GM18868 (cell line): Measurements from ENCODE around the gene WNK2.
"Not testable (repeated sequence)": the region's sequence is repeated elsewhere in the genome, so short reads cannot be mapped to it uniquely, and the experiment has no call there.

ENCODE experiments used
- ATAC-seq: cut with Tn5 transposase; IDR thresholded peaks from one replicate; pipeline ENCODE4 v1.9.1; 2021; ENCODE audit warnings: mild to moderate bottlenecking, moderate library complexity; ENCODE audit not compliant: unreplicated experiment

WNK2 gene

DNA sequence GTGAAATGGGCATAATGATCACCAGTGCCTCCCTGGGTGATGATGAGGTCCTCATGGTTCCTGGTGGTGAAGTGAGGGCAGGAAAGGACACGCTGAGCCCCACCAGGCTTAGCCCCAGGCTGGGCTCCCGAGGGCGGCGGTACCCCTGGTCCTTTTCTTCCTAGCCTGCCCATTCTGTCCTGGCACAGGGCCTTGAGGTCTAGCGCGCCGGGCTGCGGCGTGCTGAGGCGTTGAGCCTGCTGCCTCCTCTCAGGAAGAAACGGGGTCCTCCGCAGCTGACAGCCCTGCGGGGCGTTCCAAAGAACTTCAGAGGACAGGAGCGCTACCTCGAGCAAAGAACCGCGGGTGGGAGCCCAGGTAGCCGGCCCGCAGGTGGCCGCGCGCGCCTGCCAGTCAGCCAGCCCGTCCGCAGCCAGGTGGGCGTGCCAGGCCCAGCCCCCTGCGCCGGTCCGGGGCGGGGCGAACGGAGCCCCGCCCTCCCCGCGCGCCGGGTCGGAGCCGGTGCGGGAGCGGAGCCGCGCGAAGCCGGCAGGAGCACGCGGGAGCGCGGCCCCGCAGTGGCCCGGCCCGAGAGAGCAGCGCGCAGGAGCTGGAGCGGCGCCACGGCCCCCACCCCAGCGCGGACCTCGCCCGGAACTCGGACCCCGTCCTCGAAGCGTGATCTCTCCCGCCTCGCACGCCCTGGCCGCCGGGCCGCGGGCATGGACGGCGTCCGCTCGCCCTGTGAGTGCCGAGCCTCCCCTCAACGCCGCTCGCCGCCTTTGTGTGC is at the start of gene WNK2:
TSS of gene WNK2 (plus strand) at position 477 of the 769 bp plus-strand sequence. CDS start 791 bp downstream, outside the sequence.
- no peak for ATAC-seq

DNA sequence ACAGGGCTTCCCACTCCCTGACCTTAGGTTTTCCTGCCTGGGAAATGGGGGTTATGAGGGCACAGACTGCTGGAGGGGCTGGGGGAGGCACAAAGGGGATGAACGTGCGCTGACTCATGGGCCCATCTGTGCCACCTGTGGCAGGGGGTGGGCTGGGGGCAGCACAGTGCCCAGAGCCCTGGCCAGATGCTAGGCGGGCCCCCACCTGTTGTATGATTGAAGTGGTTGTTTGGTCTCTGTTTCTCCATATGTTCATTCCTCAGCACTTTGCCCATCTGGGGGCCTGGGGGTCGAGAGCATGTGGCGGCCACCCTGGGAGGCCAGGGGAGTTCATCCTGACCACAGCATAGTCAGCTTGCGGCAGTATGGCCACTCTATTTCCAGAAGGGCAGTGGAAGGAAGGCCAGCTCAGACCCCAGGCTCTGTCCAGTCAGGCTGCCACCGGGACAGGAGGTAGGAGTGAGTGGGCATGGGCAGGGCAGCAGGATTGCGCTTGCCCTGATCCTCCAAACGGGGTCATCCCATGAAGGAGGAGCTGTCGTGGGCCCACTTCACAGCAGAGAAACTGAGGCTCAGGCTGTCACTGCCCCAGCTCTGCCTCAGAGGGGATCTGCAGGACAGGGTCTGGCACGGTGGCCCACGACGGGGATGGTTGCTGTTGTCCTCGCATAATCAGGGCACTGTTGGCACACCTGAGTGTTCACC is 49.0 kb upstream of the WNK2 start:
- ATAC-seq, result no peak

DNA sequence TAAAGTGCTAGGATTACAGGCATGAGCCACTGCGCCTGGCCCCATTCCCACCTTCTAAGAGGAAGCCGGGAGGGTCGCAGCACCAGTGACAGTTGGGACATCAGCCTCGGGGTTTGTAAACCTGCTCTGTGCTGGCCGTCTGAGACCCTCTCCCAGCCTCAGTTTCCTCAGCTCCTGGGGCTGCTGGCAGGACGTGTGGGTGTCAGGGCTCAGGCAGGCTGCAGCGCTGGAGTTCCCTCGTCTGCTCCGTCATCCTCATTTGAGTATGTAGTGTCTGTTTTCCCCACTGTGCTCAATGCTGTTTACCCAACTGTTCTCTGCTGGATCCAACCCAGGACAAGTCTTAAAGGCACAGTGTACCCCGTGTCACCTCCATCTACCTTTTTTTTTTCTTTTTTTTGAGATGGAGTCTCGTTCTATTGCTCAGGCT is 47.9 kb upstream of the WNK2 start:
- ATAC-seq, result no peak

DNA sequence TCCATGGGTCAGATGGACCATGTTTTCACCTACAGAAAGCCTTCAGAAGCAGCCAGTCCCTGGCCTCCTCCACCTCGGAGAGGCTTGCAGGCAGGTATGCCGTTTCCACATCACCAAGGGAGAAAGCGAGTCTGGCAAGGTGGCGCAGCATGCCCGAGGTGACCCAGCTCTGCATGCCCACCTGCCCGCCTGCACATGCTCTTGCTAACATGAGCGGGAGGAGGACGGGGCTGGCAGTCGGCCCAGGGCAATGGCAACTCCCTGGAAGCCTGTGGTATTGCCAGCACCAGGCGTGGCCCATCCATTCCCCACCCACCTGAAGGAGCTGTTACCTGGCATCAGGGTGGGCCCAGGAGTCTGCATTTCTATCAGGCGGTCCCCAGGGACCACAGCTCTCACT is 46.6 kb upstream of the WNK2 start:
- ATAC-seq, result no peak

DNA sequence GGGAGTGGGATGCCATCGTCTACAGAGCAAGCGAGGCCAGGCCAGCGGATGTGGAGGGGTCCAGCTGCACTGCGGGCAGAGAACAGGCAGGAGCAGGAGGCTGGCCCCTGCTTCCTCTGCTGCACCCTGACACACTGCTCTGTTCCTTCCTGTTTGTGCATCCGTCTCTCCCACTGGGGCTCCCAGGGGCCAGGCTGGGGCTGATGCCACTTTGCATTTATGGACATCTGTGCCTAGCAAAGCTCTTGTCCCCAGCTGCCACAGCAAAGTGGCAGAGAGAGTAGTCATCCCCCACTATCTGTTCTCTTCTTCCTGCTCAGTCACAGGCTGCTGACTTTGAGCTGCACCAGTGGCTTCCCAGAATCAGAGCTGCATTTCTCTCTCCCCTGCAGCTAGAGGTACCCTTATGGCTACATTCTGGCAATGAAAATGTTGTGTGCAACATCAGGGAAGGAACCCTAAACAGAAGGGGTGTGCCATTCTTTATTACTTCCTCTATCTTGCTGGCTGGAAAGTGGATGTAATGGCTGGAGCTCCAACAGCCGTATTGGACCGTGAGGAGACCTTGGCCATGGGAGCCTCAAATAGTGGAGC is 45.7 kb upstream of the WNK2 start:
- no peak for ATAC-seq

DNA sequence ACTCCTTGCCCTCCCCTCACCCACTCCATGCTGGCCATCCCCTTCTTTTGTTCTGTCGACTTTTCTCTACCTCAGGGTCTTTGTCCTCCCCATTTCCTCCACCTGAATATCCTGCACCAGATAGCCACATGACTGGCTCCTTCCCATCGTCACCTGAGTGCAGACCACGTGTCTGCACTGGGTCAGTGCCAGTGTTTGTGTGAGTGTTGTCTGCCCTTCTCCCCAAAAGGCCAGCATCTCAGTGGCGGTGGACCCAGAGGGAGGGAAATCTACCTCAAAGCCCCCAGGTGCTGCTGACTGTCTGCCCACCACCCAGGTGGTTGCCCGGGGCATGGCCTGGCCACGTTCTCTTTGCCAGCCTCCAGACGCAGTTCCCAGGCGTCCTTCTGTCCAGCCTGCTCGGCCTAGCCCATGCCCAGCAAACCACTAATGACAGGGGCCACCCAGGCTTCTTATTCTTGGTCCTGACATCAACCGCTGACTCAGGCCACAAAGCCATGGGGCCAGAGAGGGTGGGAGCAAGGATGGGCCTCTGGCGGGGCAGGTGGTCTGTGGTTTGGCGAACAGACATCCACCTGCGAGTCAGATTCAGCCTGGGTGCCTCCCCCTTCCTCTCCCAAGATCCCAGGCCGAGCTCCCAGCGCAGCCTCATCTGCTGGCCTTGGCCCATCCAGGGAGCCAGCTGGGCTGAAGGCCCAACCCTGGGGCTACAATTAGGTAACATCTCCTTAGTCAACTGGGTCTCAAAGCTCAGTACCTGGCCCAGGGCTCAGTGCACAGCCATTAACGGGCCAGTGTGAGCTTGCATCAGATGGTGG is 44.4 kb upstream of the WNK2 start:
- no peak for ATAC-seq

DNA sequence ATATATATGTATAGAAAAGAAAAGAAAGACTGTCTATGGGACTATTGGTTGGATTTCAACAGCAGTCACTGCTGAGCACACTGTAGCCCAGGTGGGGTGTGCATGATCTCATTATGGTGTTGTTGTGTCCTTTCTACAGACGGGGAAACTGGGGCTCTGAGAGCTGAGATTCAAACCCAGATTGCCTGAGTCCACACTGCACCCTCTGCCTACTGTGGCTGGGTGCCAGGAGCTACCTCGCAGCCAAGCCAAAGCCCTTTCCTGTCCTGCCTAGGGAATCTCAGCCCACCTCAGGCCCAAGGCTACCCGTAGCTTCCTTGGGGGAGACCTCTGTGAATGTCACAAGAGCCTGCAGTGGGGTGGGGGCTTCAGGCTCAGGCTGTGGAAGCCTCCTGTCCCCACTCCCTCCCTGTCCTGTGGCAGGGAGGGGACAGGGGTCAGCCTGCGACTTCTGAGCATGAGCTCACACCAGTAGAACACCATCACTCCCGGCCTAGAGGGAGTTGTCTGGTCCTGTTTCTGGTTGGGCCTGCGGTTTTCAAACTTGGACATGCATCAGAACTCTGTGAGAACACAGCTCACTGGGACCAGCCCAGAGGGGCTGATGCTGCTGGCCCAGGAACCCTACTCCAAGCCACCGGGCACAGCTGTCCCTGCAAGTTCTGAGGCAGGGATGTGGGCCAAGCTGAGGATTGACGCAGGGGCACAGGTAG is 42.0 kb upstream of the WNK2 start:
- ATAC-seq, result no peak

DNA sequence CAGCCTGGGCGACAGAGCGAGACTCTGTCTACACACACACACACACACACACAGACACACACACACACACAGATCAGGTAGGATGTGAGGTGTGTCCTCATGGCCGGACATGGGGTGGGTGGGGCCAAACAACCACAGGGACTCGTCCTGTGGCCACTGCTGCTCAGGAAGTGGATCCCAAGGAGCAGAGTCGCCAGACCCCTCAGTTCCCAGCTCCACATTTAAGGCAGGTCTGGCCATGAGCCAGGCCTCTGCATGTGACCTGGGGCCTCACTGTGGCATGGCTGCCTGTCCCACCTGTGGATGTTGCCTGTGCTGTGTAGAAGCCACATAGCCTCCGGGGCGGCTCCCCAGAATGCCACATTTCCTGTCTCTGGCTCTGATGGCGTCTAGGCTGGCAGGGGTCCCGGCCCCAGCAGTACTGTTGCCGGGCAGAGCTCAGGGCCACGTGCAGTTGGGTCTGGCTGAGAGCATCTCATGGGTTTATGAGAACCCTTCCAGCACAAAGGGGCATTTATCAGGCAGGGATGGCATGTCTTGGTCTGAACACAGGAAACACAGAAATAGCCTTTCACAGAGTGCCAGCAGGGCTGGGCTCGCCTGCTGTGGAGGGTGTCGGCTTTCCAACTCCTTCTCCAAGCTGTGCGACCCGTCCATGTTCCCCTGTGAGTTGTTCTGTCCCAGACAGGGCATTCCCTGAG is 40.0 kb upstream of the WNK2 start:
- no peak for ATAC-seq

DNA sequence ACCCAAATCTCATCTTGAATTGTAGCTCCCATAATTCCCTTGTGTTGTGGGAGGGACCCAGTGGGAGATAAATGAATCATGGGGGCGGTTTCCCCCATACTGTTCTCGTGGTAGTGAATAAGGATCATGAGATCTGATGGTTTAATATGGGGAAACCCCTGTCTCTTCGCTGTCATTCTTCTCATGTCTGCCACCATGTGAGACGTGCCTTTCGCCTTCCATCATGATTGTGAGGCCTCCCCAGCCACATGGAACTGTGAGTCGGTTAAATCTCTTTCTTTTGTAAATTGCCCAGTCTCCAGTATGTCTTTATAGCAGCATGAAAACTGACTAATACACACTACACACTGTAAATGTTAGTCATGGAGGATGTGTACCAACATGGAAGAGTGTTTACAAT is 37.2 kb upstream of the WNK2 start:
- not testable (repeated sequence) for ATAC-seq

DNA sequence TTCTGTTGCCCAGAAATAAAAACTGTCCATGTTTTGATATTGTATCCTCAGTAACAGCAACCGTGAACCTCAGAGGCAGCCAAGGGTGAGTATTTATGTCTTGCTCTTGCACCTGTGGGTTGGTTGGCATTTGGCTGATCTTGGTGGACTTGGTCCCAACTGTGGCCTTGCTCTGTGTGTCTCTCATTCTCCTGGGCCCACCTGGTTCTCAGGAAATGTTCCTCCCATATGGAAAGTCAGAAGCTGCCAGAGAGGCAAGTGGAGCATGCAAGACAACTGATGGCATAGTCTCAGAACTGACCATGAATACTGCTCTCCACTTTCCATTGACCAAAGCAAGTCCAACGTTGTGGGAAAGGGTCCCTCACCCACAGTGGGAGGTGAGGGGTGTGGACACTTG is 36.3 kb upstream of the WNK2 start:
- no peak for ATAC-seq

DNA sequence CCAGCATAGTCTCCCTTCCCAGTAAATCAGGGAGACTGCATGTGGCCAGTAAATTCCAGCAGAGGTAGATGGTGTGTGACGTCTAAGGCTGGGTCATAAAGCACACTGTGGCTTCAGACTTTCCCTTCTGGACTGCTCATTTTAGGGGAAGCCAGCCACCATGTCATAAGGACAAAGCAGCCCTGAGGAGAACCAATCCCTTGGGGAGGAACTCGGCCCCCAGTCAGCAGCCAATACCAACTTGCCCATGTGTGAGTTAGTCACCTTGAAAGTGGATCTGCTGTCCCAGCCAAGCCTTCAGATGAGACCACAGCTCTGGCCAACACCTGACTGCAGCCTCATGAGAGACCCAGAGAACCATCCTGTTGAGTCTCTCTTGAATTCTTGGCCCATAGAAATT is 35.2 kb upstream of the WNK2 start:
- no peak for ATAC-seq

DNA sequence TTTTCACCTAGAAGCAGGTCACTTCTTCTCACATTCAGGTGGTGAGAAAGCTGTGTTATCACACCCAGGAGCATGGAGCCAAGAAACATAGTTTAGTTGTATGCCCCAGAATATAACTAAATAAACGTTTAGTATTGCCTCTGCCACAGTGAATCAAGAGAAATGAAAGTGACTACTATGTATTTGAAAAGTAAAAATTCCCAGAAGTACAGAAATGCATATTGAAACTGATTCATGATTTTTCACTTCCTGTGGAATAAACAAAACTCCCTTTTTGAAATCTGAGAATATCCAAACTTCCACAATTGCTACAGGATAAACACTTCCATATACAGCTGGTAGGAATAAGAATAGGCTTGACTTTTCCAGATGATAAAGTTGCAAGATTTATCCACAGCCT is 34.6 kb upstream of the WNK2 start:
- ATAC-seq, result no peak

DNA sequence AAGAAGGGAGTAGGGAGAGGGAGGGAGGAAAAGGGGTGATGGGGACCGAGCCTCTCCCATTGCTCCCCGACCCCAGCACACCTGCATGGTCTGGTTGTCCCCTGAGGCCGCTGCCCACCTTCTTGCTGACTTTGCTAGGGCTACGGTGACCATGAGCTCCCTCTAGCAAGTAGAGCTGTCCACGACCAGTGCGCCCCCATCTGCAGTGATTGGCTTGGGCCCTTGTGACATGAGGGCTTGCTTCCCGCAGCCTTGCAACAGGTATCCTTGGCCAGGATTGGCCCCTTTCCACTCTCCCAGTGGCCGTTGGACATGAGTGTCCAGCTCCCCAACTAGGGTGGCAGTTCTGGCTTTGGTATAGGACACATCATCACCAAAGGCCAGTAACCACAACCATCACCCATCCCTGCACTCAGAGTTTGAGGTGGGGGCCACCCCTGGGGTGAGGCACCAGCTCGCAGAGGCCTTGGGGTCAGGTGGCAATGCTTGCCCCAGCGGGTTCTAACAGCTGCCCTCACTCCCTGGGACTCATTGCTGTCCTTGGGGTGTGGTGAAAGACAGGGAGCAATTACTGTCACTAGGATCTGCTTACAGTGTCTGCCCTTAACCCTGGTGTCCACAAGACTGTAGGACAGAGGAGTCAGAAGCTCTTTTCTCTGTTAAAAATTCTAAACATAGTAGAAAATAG is 32.7 kb upstream of the WNK2 start:
- no peak for ATAC-seq

DNA sequence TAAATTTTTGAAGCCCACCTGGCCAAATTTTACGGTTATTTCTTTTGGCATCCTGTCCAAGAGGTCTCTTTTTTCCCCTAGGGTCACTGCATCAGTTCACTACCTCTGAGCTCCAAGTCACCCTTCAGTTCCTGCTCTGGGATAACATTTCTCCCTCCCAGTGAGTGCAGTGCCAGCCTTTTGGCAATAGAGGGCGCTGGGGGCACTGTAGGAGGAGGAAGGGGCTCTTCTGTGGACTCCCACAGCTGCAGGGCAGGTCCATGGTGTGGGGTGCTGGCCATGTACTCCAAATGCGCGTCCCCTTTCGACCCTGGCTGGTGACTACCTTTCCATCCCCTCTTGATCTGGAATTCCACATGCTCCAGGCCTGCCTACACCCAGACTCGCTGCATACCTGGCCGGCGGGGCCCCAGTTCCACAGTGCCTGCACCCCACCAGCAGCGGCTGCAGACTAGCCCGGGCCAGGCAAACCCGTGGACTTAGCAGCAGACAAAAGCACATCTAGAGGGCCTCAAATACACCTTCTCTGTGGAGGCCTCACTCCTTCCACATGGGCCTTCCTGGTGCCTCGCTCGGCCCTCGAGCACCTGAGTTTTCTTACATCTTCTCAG is 29.5 kb upstream of the WNK2 start:
- ATAC-seq, result no peak

DNA sequence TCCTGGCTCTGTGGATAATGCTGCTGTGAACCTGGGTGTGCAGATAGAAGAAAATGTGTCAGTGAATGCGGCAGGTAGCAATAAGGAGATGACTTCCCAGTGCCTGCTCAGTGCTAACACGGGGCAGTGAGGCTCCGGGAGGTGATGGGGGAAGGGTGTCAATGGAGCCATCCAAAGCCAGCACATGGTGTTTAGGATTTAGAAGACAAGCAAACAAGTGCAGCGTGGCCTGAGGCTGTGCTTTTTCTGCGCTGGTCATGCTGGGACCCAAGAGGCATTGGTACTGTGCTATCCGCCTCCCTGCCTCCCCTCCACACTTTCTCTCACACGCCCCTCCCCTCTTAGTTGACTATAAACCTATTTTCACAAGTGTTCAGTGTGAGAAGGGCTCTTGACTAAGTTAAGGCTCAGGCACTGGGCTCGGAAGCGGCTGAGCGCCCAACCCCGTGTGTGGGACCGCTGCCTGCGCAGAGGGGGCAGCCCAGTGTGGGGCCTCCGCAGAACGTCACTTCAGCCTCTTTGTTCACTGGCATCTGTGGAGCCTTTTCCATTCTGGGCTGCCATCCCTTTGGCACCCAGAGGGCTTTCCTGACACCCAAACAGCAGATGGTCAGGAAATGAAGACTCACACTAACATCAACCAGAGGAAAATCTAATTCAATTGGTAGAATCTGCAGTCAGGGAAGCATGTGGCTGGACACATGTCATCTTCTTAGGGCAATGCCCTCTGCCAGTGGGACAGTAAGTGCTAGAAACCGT is 28.0 kb upstream of the WNK2 start:
- ATAC-seq, result no peak

DNA sequence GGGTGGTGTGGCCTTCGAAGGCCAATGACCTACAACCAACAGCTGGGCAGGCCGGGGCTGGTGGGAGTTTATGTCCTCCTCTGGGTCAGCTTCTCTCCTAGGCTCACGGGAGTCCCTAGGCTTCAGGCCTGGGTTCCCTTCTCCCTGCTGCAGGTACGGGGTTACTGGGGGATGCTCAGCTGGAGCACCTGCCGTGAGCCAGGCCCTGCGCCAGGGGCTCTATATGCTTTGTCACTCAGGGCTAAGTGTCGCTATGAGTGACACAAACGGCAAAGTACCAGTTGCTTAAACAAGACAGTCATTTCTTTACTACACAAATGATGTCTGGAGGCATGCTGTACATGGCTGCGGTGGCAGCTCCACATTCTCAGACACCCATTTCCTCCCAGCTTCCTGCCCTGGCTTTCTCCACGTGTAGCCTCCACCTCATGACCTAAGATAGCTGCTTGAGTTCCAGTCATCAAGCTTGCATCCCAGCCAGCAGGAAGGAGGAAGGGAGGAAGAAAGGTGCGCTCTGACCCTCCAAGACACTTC is 27.4 kb upstream of the WNK2 start:
- peak; percentile 77 for ATAC-seq

DNA sequence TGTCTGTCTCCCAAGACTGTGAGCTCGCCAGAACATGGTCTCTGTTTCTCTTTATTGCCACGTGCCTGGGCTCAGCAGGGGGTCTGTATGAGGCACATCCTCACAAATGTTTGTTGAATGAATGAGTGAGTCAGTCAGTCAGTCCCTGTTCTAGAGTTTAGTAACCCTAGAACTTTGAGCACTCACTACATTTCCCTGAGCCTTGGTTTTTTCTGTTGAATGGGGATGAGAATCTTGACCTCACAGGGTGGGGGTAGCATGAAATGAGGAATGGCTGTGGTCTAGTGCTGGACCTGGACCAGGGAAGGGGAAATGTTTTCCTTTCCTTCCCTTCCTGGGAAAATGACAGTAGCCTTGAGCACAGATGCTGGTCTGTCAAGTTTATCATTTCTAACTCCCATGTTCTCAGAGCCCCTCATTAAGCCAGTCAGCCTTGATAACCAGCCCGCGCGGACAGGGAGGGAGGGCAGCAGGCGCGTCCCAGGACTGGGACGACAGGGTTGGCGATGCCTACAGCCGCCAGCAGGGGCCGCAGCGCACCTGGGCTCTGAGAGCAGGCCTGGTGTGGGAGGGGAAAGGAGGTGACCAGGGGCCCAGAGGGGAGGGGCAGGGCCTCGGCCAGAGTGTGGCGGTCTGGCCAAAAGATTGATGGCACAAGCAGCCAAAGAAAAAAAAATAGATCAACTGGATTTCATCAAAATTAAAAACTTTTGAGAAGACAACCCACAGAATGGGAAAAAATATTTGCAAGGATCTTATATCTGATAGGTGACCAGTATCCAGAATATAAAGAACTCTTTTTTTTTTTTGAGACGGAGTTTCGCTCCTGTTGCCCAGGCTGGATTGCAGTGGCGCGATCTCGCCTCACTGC is 24.1 kb upstream of the WNK2 start:
- peak; percentile 80 for ATAC-seq
